CD14-positive monocyte (primary cell): ENCODE results near the gene PDXP. TPM values are rescaled to one million over a fixed set of nuclear protein-coding genes. Genes with fewer than 3 reads are reported as not detected.

Source experiments
- DNase-seq, 3 donors: peaks; one replicate each; pipeline ENCODE4 v3.0.0-alpha.2; 2011 to 2022
- H2AFZ ChIP-seq: 2 replicates; pipeline ENCODE4 v1.6.0; 2012; ENCODE audit warnings: mild to moderate bottlenecking, low read depth, low read length, inconsistent platforms; ENCODE audit not compliant: insufficient read depth, poor library complexity, severe bottlenecking
- H3K27ac ChIP-seq, 2 donors: 1 replicate in 1 of 2; 2 replicates in 1 of 2; pipeline ENCODE4 v1.5.1; 2012 to 2013; ENCODE audit warnings: low read length in 2 of 2, control low read depth in 1 of 2, inconsistent platforms in 1 of 2, low read depth in 1 of 2, mild to moderate bottlenecking in 1 of 2
- H3K27me3 ChIP-seq, 2 donors: one replicate each; pipeline versions ENCODE4 v1.6.0 to v1.6.1; 2011 to 2013; ENCODE audit warnings: low read length in 2 of 2; ENCODE audit not compliant: control insufficient read depth in 2 of 2, insufficient read depth in 2 of 2
- H3K36me3 ChIP-seq, 2 donors: replicated peaks in 1 of 2; 1 replicate in 1 of 2; 2 replicates in 1 of 2; pipeline versions ENCODE4 v1.5.1 to v1.6.1; 2012 to 2013; ENCODE audit warnings: low read length in 2 of 2, control low read depth in 1 of 2, inconsistent platforms in 1 of 2, mild to moderate bottlenecking in 1 of 2; ENCODE audit not compliant: insufficient read depth in 2 of 2, control insufficient read depth in 1 of 2
- H3K4me1 ChIP-seq, 2 donors: 1 replicate in 1 of 2; 2 replicates in 1 of 2; pipeline versions ENCODE4 v1.5.1 to v1.6.1; 2012 to 2013; ENCODE audit warnings: low read length in 2 of 2, control low read depth in 1 of 2, inconsistent platforms in 1 of 2, mild to moderate bottlenecking in 1 of 2, moderate library complexity in 1 of 2; ENCODE audit not compliant: insufficient read depth in 2 of 2, control insufficient read depth in 1 of 2
- H3K4me2 ChIP-seq: replicated peaks from 2 replicates; pipeline ENCODE3; 2012; ENCODE audit warnings: low read length, moderate library complexity, mild to moderate bottlenecking; ENCODE audit not compliant: poor library complexity, severe bottlenecking; ENCODE audit errors: extremely low read depth
- H3K4me3 ChIP-seq, 3 experiments: fragments of 200-600 bp in 1 of 3; sonication (generic) in 1 of 3; replicated peaks in 1 of 3; 1 replicate in 2 of 3; 2 replicates in 1 of 3; pipeline ENCODE4 v1.5.1; 2011 to 2013; ENCODE audit warnings: low read length in 3 of 3, mild to moderate bottlenecking in 3 of 3, control low read depth in 2 of 3, low read depth in 2 of 3, inconsistent platforms in 1 of 3, moderate library complexity in 1 of 3
- H3K79me2 ChIP-seq: 2 replicates; pipeline ENCODE4 v1.6.0; 2012; ENCODE audit warnings: mild to moderate bottlenecking, control low read depth, inconsistent platforms, low read length, moderate library complexity; ENCODE audit not compliant: insufficient read depth
- H3K9ac ChIP-seq: 2 replicates; pipeline ENCODE4 v1.6.0; 2017; ENCODE audit warnings: low read length, mild to moderate bottlenecking; ENCODE audit not compliant: insufficient read depth, poor library complexity, severe bottlenecking
- H3K9me3 ChIP-seq, 2 donors: replicated peaks in 1 of 2; 1 replicate in 1 of 2; 2 replicates in 1 of 2; pipeline versions ENCODE4 v1.5.1 to v1.6.1; 2012 to 2013; ENCODE audit warnings: low read length in 2 of 2, control low read depth in 1 of 2; ENCODE audit not compliant: control insufficient read depth in 1 of 2, insufficient read depth in 1 of 2
- H4K20me1 ChIP-seq: 2 replicates; pipeline ENCODE4 v1.6.0; 2012; ENCODE audit warnings: mild to moderate bottlenecking, low read length, control low read depth, moderate library complexity; ENCODE audit not compliant: insufficient read depth
- H3K27ac Mint-ChIP-seq, 7 donors: one replicate each; pipeline ENCODE4 v1.8.0; 2020; ENCODE audit warnings: mild to moderate bottlenecking in 7 of 7, mixed read lengths in 7 of 7, moderate library complexity in 6 of 7, inconsistent platforms in 2 of 7
- H3K27me3 Mint-ChIP-seq, 3 donors: one replicate each; pipeline ENCODE4 v1.8.0; 2021 to 2022; ENCODE audit warnings: low read depth in 3 of 3, mild to moderate bottlenecking in 3 of 3, mixed read lengths in 3 of 3, moderate library complexity in 3 of 3, inconsistent platforms in 1 of 3
- H3K36me3 Mint-ChIP-seq, 2 donors: one replicate each; pipeline ENCODE4 v1.8.0; 2020; ENCODE audit warnings: mixed read lengths in 2 of 2, inconsistent platforms in 1 of 2, mild to moderate bottlenecking in 1 of 2
- H3K4me1 Mint-ChIP-seq: one replicate; pipeline ENCODE4 v1.8.0; 2020; ENCODE audit warnings: mild to moderate bottlenecking, mixed read lengths
- H3K4me3 Mint-ChIP-seq, 2 donors: one replicate each; pipeline ENCODE4 v1.8.0; 2020; ENCODE audit warnings: mild to moderate bottlenecking in 2 of 2, mixed read lengths in 2 of 2, moderate library complexity in 1 of 2
- H3K9me3 Mint-ChIP-seq, 7 donors: one replicate each; pipeline ENCODE4 v1.8.0; 2020 to 2022; ENCODE audit warnings: mixed read lengths in 7 of 7, mild to moderate bottlenecking in 6 of 7, moderate library complexity in 6 of 7, inconsistent platforms in 2 of 7
- WGBS: methylation state at CpG from one replicate; pipeline ENCODE4 v1.1.5; 2013; ENCODE audit warnings: missing lambda C conversion rate; ENCODE audit not compliant: insufficient coverage; 5-methylcytosine and 5-hydroxymethylcytosine counted together
- intact Hi-C, 2 donors: fragments of 100-400 bp; cut with micrococcal nuclease; formaldehyde crosslinking; loops; one replicate each; pipeline versions ENCODE4 v1.15.0 to v1.15.1; 2023
- polyA plus RNA-seq, 3 donors: library from polyadenylated mRNA; depleted of rRNA in 1 of 3; unstranded in 2 of 3; stranded (reverse) in 1 of 3; fragments of 300-500 nt in 2 of 3; fragments of >200 nt in 1 of 3; fragmentation: Illumina TruSeq in 2 of 3; gene quantifications; 1 replicate in 2 of 3; 2 replicates in 1 of 3; pipeline ENCODE4 v1.2.3, GENCODE V29; 2012 to 2021
- TF ChIP-seq, protein P1 (sequence below): fragments of 200-600 bp; IDR thresholded peaks from one replicate; pipeline ENCODE4 v1.8.0; 2022; ENCODE audit warnings: antibody characterized with exemption, mild to moderate bottlenecking

Gene PDXP
- polyA plus RNA-seq, 3 donors: 1.0 to 4.7 (median 4.3) TPM

DNA sequence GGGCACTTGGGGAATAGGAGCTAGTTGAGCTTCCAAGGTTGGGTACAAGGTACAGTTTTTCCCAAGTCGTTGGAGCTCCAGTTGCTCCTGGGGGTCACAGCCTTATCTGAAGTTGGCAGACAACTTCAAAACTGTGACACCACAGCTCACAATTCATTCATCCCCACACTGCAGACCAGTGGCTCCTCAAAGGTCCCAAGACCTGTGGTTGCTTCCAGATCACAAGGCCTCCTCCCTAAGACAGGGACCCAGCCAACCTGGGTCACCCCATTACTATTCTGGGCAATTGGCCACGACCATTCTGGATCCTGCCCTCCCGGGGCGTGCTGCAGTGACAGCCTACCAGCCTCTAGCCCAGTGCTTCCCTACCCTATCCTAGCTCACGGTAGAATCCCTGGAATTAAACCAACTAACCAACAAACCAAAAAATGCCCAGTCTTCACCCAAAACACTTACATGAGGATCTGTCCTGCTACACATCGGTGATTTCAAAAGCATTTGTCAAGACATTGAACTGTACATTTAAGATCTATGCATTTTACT lies 862 bp upstream of the PDXP start:
- Mint-ChIP-seq H3K27me3 (peaks cover 0 to 4% (median 0%) of the 10 kb centered on the region in 3 donors), H3K4me1 (peaks cover 44% of the 10 kb centered on the region), H3K36me3 (peaks cover 22 to 28% of the 10 kb centered on the region in 2 donors), H3K4me3 (peak overlapping the region; percentile 82 to 88), H3K9me3 (peaks cover 0 to 2% (median 0%) of the 10 kb centered on the region in 7 donors), H3K27ac (peak overlapping the region; percentile 77 to 96 (median 95))
- H3K4me2 ChIP-seq: peak overlapping the region; percentile 93
- peaks cover 65% of the 10 kb centered on the region for H4K20me1 ChIP-seq
- H3K27ac ChIP-seq: peak overlapping the region; percentile 47 to 76
- H3K79me2 ChIP-seq: peaks cover 35% of the 10 kb centered on the region
- peak overlapping the region; percentile 75 for H2AFZ ChIP-seq
- intact Hi-C loops: loop anchor here in 1 of 2 donors (2.0 kb wide), 1 partner anchor 19 kb away; no protein-coding TSS in a partner anchor
- H3K4me3 ChIP-seq: peak overlapping the region; percentile 6 to 70 (median 8)
- no peak for DNase-seq
- H3K9me3 ChIP-seq: no peaks in the 10 kb centered on the region
- TF ChIP-seq, protein P1, sequence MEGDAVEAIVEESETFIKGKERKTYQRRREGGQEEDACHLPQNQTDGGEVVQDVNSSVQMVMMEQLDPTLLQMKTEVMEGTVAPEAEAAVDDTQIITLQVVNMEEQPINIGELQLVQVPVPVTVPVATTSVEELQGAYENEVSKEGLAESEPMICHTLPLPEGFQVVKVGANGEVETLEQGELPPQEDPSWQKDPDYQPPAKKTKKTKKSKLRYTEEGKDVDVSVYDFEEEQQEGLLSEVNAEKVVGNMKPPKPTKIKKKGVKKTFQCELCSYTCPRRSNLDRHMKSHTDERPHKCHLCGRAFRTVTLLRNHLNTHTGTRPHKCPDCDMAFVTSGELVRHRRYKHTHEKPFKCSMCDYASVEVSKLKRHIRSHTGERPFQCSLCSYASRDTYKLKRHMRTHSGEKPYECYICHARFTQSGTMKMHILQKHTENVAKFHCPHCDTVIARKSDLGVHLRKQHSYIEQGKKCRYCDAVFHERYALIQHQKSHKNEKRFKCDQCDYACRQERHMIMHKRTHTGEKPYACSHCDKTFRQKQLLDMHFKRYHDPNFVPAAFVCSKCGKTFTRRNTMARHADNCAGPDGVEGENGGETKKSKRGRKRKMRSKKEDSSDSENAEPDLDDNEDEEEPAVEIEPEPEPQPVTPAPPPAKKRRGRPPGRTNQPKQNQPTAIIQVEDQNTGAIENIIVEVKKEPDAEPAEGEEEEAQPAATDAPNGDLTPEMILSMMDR: no peak
- no peaks in the 10 kb centered on the region for H3K27me3 ChIP-seq
- peaks cover 21 to 31% of the 10 kb centered on the region in 2 donors for H3K36me3 ChIP-seq
- no peak overlapping the region for H3K9ac ChIP-seq
- H3K4me1 ChIP-seq: peaks cover 42 to 51% of the 10 kb centered on the region in 2 donors
- WGBS: 15% methylated on average over 4 of the region's 6 CpGs

DNA sequence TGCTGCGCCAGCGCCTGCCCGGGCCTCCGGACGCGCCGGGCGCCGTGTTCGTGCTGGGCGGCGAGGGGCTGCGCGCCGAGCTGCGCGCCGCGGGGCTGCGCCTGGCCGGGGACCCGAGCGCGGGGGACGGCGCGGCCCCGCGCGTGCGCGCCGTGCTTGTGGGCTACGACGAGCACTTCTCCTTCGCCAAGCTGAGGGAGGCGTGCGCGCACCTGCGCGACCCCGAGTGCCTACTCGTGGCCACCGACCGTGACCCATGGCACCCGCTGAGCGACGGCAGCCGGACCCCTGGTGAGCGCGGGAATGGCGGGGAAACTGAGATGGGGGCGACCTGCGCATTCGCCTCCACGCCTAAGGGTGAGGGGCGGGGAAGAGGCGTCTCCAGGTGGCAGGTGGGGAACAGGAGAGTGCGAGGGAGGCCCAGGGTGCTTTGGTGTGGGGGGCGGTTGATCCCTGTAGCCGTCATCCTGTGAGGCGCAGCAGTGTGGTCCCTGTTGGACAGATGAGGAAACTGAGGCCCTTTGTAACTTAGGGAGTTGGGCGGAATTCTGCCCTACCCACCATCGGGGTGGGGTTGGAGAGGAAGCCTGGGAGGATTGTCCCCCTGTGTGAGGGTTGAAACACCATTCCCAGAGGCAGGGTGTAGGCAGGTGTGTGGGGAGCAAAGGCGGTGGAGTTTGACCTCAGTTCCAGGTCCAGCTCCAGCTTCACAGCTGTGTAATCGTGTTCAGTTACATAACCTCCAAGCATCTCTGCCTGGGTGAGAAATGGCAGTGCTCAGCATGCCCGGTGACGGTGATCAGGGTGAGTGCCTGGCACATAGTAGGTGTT lies 758 bp downstream of the PDXP start:
- H3K4me1 ChIP-seq: peaks cover 42 to 51% of the 10 kb centered on the region in 2 donors
- H3K27ac ChIP-seq: no peak overlapping the region

More for the DNA sequence above, 758 bp downstream of the PDXP start:
- Mint-ChIP-seq H3K4me1 (peaks cover 44% of the 10 kb centered on the region), H3K27ac (peak overlapping the region in 5 of 7 donors; percentile 30 to 73 (median 50)), H3K27me3 (peaks cover 0 to 4% (median 0%) of the 10 kb centered on the region in 3 donors), H3K4me3 (peak overlapping the region; percentile 76 to 83), H3K36me3 (peaks cover 7 to 12% of the 10 kb centered on the region in 2 donors), H3K9me3 (peaks cover 0 to 2% (median 0%) of the 10 kb centered on the region in 7 donors)
- peaks cover 49% of the 10 kb centered on the region for H4K20me1 ChIP-seq
- TF ChIP-seq, protein P1: no peak
- H3K4me2 ChIP-seq: peak overlapping the region; percentile 93
- intact Hi-C loops: loop anchor here in 1 of 2 donors (2.0 kb wide), 1 partner anchor 18 kb away; no protein-coding TSS in a partner anchor
- 3% methylated on average over 65 of the region's 68 CpGs for WGBS
- H2AFZ ChIP-seq: peak overlapping the region; percentile 56
- H3K36me3 ChIP-seq: peaks cover 6 to 15% of the 10 kb centered on the region in 2 donors
- peak in 1 of 3 donors; percentile 31 for DNase-seq
- no peaks in the 10 kb centered on the region for H3K27me3 ChIP-seq
- peak overlapping the region; percentile 19 for H3K9ac ChIP-seq
- no peaks in the 10 kb centered on the region for H3K9me3 ChIP-seq
- H3K79me2 ChIP-seq: peaks cover 47% of the 10 kb centered on the region
- peak overlapping the region; percentile 26 to 71 (median 43) for H3K4me3 ChIP-seq
